SJSA1 (cell line): ENCODE results near the gene BAIAP2. TPM values are rescaled to one million over a fixed set of nuclear protein-coding genes. Genes with fewer than 3 reads are reported as not detected.
"Not testable (repeated sequence)": the region's sequence is repeated elsewhere in the genome, so short reads cannot be mapped to it uniquely, and the experiment has no call there.

Experiments used
- DNase-seq, 2 experiments: peaks; one replicate each; pipeline ENCODE4 v3.0.0-alpha.2; 2015 to 2020; ENCODE audit warnings: low spot score in 2 of 2, low read depth in 1 of 2
- H3K27ac ChIP-seq: fragments of 250-450 bp; sonication (Bioruptor Pico); 2 replicates; pipeline ENCODE4 v1.5.1; 2020; ENCODE audit warnings: mild to moderate bottlenecking, moderate library complexity
- H3K27me3 ChIP-seq: fragments of 250-450 bp; sonication (Bioruptor Pico); replicated peaks from 2 replicates; pipeline ENCODE4 v1.5.1; 2020; ENCODE audit warnings: mild to moderate bottlenecking, moderate library complexity
- H3K36me3 ChIP-seq: fragments of 250-450 bp; sonication (Bioruptor Pico); 2 replicates; pipeline ENCODE4 v1.5.1; 2020; ENCODE audit warnings: mild to moderate bottlenecking
- H3K4me1 ChIP-seq: fragments of 250-450 bp; sonication (Bioruptor Pico); replicated peaks from 2 replicates; pipeline ENCODE4 v1.6.1; 2021; ENCODE audit warnings: mild to moderate bottlenecking
- H3K4me3 ChIP-seq: fragments of 250-450 bp; sonication (Bioruptor Pico); 2 replicates; pipeline ENCODE4 v1.5.1; 2020; ENCODE audit warnings: mild to moderate bottlenecking
- H3K9me3 ChIP-seq: fragments of 250-450 bp; sonication (Bioruptor Pico); replicated peaks from 2 replicates; pipeline ENCODE4 v1.5.1; 2020; ENCODE audit warnings: mild to moderate bottlenecking
- total RNA-seq: library from RNA; depleted of rRNA; stranded (reverse); fragments of >200 nt; shearing (Covaris generic); gene quantifications from 2 replicates; pipeline ENCODE4 v1.2.3, GENCODE V29; 2014

BAIAP2 gene
- total RNA-seq, 1 experiment from 2014 or later = 37.6 TPM

DNA sequence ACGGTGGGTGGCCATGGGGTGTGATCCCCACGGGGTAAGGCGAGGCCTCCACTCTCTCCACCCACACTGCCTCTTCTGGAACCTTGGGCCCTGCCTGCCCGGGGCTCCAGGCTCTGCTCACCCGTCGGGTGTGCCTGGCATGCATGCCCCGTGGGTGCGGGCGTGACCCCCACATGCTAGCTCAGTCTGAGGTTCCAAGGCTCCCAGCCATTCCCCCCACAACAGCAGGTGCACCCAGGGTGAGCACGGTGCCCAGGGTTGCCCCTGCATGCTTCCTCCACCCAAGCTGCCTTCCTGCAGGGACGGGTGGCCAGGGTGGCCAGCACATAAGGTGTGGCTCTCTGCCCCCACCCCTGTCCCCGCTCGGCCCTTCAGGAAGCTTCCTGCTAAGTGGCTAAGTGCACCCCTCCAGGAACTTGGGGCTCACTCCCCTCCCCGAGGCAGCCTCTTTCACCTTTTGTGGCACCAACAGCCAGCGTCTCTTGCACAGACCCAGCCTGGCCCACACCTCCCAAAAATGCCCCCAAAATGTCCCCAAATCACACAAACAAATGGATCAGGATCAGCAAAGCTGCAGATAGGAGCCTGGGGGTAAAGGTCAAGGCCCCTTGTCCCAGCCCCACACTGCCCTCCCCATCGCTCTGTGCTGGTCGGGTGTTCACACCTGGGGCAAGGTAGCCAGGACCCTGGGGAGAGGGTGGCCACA is 108.9 kb downstream of the BAIAP2 start:
- no peak for DNase-seq
- Histone ChIP-seq H3K4me3 (no peak overlapping the region), H3K4me1 (peaks cover 10% of the 10 kb centered on the region), H3K36me3 (no peaks in the 10 kb centered on the region), H3K27me3 (peaks cover 3% of the 10 kb centered on the region; the same call in 1 of the 2 replicates), H3K9me3 (0 out of 2 replicates have a peak, but pooled peaks cover 2% of the 10 kb centered on the region), H3K27ac (no peak overlapping the region)

DNA sequence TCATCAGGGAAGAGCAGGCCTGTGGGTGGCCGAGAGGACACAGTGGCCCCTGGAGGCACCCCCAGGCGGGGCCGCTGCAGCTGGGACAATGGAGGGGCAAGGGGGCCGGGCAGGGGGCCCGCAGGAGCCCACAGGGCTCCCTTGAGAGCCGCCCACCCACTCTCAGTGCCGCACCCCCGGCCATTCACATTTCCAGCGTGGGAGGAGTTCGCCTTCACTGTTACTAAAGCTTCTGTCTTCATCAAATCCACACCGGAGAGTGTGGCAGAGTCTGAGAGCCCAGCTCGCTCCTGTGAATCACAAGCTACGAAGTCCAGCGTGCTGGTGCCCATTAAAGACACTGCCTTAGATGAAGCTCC is 109.5 kb downstream of the BAIAP2 start:
- H3K4me3 ChIP-seq = no peak overlapping the region
- H3K4me1 ChIP-seq = peaks cover 10% of the 10 kb centered on the region
- no peaks in the 10 kb centered on the region for H3K36me3 ChIP-seq

DNA sequence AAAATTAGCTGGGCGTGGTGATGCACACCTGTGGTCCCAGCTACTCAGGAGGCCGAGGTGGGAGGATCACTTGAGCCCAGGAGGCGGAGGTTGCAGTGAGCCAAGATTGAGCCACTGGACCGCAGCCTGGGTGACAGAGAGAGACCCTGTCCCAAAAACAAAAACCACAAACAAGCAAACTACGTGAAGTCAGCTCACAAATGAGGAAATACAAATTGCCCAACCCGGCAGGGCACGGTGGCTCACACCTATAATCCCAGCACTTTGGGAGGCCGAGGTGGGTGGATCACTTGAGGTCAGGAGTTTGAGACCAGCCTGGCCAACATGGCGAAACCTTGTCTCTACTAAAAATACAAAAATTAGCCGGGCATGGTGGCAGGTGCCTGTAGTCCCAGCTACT is 111.3 kb downstream of the BAIAP2 start:
- H3K27ac ChIP-seq, DNase-seq, H3K27me3 ChIP-seq, H3K9me3 ChIP-seq, H3K4me3 ChIP-seq, H3K36me3 ChIP-seq: not testable (repeated sequence)
- H3K4me1 ChIP-seq = peaks cover 10% of the 10 kb centered on the region

More for the DNA sequence above, 109.5 kb downstream of the BAIAP2 start:
- peaks cover 3% of the 10 kb centered on the region; the same call in 1 of the 2 replicates for H3K27me3 ChIP-seq
- no peak for DNase-seq
- H3K9me3 ChIP-seq = no peaks in the 10 kb centered on the region
- no peak overlapping the region for H3K27ac ChIP-seq

DNA sequence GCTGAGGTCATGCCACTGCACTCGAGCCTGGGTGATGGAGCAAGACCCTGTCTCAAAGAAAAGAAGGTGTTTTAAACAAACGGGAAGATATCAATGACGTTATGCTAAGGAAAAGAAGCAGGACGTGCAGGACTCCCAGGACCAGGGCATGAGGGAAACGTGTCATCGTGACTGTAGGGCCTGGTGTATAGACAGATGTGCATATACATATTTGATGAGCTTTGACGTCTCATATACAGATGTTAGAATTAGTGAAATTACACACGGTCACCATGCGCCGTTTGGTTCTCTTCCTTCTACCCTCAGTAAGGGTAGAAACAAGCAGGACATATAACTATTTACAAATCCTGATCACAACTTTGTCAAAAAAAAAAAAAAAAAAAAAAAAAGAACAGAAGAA is 112.8 kb downstream of the BAIAP2 start:
- H3K4me3 ChIP-seq = no peak overlapping the region
- H3K27ac ChIP-seq = no peak overlapping the region
- peaks cover 8% of the 10 kb centered on the region for H3K4me1 ChIP-seq
- H3K27me3 ChIP-seq = peaks cover 3% of the 10 kb centered on the region; the same call in 1 of the 2 replicates
- no peak for DNase-seq
- H3K9me3 ChIP-seq = no peaks in the 10 kb centered on the region
- H3K36me3 ChIP-seq = no peaks in the 10 kb centered on the region

DNA sequence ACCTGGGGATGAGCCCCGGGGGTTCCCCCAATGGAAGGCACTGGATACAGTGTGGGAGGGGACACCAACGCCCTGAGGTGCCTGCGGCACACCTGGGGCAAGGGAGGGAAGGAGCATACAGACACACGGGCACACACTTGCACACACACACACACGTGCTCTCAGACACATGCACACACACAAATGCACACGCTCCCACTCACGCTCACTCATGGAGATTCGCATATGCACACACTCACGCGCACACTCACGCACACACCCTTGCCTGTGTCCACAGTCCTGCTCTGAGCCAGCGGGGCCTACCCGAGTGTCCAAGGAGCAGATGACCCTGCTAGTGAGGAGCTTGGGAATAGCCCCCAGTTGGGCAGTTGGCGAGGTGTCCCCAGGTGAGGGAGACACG is 113.6 kb downstream of the BAIAP2 start:
- Histone ChIP-seq H3K4me1 (peaks cover 12% of the 10 kb centered on the region), H3K36me3 (no peaks in the 10 kb centered on the region), H3K9me3 (no peaks in the 10 kb centered on the region), H3K27me3 (peaks cover 3% of the 10 kb centered on the region; the same call in 1 of the 2 replicates), H3K27ac (no peak overlapping the region), H3K4me3 (no peak overlapping the region)
- DNase-seq = no peak

DNA sequence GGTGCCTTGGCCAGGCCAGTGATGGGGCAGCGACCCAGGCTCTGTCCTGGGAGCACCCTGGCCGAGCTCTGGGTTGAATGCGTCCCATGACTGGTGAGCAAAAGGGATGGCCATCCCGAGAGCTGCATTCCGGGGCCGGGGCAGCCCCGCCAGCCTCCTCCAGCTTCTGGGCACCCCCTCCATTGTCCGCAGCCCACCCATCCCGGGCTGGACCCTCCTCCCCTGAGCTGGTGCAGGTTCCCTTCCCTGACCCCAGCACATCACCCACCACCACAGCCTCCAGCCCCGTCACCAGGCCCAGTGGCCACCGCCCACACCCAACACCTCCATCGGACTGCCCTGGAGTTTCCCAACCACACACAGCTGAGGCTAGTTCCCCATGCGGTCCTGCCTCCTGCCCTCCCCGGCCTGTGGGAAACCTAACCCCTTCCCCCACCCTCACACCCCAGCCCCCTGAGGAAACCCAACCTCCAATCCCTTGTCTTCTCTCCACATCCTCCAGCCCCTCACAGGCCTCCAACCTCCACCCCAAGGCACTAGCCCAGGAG is 114.1 kb downstream of the BAIAP2 start:
- DNase-seq = no peak
- Histone ChIP-seq H3K9me3 (no peaks in the 10 kb centered on the region), H3K4me1 (peaks cover 16% of the 10 kb centered on the region), H3K36me3 (no peaks in the 10 kb centered on the region), H3K27me3 (peaks cover 3% of the 10 kb centered on the region; the same call in 1 of the 2 replicates), H3K27ac (no peak overlapping the region), H3K4me3 (no peak overlapping the region)

DNA sequence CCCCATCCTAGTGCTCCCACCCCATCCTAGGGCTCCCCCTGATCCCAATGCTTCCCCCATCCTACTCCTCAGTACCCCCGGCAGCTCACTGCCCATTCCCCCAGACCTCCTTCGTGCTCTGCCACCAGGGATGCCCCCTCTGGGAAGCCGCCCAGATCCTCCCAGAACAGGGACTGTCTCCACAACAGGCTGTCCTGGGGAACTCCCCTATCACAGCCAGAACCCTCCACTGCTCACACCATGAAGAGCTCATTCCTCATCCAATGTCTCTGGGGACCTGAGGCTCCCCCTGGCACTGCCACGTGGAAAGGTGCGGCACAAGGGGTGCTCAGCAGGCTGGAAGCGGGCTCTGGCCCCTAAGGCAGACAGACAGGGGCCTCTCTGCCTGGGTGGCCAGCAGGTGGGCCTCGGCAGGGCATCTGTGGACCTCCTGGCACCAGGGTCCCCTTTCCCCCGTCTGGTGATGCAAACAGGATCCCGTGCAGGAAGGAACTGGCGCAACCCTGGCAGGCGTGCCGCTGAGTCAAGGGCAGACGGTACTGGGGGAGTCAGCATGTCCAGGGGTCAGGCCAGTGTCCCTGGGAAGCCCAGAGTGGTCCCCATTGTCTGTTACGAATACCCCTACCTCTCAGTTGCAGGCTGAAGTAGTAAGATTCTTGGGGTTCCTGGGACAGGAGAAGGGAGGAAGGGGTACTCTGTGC is 115.6 kb downstream of the BAIAP2 start:
- Histone ChIP-seq H3K27me3 (peaks cover 3% of the 10 kb centered on the region; the same call in 1 of the 2 replicates), H3K27ac (no peak overlapping the region), H3K36me3 (no peaks in the 10 kb centered on the region), H3K9me3 (no peaks in the 10 kb centered on the region), H3K4me3 (no peak overlapping the region), H3K4me1 (peaks cover 16% of the 10 kb centered on the region)
- DNase-seq = no peak

DNA sequence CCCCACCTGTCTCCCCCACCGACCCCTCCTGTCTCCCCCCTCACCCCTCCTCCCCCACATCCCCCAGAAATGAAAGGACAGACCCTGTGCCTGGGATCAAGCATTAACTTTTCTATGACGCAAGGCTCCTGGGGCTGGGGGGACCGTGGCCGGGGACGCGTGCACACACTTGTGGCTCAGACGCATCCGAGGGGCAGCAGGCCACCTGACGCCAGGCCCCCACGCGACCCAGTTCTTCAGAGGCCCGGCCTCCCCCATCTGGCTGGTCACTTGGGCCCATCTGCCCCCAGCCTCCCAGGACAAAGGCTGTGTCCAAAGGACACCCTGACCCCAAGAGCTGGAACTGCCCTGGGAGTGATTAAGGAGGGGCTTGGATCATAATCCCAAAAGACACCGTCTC is 116.3 kb downstream of the BAIAP2 start:
- Histone ChIP-seq H3K27ac (no peak overlapping the region), H3K36me3 (no peaks in the 10 kb centered on the region), H3K27me3 (peaks cover 3% of the 10 kb centered on the region; the same call in 1 of the 2 replicates), H3K4me1 (peaks cover 16% of the 10 kb centered on the region), H3K4me3 (no peak overlapping the region), H3K9me3 (no peaks in the 10 kb centered on the region)
- DNase-seq = no peak

DNA sequence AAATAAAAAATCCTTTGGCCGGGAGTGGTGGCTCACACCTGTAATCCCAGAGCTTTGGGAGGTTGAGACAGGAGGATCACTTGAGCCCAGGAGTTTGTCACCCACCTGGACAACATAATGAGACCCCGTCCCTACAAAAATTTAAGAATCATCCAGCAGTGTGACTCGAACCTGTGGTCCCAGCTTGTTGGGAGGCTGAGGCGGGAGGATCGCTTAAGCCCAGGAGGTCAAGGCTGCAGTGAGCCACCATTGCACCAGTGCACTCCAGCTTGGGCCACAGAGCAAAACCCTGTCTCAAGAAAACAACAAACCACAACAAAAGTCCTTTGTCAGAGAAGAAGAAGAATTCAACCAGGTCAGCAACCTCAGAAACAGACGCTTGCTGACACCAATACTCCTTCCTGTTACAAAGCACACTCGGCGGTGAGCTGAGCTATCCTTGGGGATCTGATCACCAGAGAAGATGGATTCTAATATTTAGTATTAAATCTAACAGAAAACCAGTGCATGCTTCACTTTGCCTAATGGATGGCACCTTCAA is 117.4 kb downstream of the BAIAP2 start:
- Histone ChIP-seq H3K9me3 (no peaks in the 10 kb centered on the region), H3K4me3 (no peak overlapping the region), H3K36me3 (no peaks in the 10 kb centered on the region), H3K27ac (no peak overlapping the region), H3K4me1 (peaks cover 16% of the 10 kb centered on the region), H3K27me3 (peaks cover 3% of the 10 kb centered on the region; the same call in 1 of the 2 replicates)
- no peak for DNase-seq

GRCh38 chr17:81153340-81153803 is 118.4 kb downstream of the BAIAP2 start:
- H3K27me3 ChIP-seq = 0 out of 2 replicates have a peak, but pooled peaks cover 1% of the 10 kb centered on the region
- H3K36me3 ChIP-seq = no peaks in the 10 kb centered on the region
- peak; percentile 79 to 87 for DNase-seq
- no peak overlapping the region for H3K4me3 ChIP-seq
- peak overlapping the region; percentile 57 for H3K27ac ChIP-seq
- H3K4me1 ChIP-seq = peaks cover 16% of the 10 kb centered on the region
- no peaks in the 10 kb centered on the region for H3K9me3 ChIP-seq

GRCh38 chr17:81154016-81154415 is 119.1 kb downstream of the BAIAP2 start:
- Histone ChIP-seq H3K27ac (peak overlapping the region; percentile 22), H3K4me1 (peaks cover 16% of the 10 kb centered on the region)
- H3K36me3 ChIP-seq, H3K27me3 ChIP-seq, H3K9me3 ChIP-seq, DNase-seq, H3K4me3 ChIP-seq: not testable (repeated sequence)

DNA sequence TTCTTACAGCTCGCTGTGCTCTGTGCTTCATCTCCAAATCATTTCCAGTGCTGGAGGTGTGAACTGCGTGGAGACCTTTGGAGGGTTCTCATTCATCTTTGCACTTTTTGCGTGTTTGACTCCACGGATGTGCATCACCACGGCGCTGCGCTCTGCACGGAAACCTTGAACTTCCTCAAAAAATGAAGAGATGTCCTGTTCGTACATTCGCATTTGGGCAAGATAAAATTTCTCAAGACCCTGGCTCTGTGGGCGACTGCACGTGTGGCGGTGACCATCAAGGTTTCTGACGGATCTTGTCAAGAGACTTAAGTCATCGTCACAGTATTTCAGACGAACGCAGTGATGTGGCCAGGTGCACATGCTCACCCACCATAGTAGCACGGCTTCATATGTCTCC is 120.0 kb downstream of the BAIAP2 start:
- H3K4me3 ChIP-seq = no peak overlapping the region
- peaks cover 16% of the 10 kb centered on the region for H3K4me1 ChIP-seq
- no peaks in the 10 kb centered on the region for H3K9me3 ChIP-seq
- peaks cover 5% of the 10 kb centered on the region; the same call in 1 of the 2 replicates for H3K27me3 ChIP-seq
- no peak for DNase-seq
- H3K36me3 ChIP-seq = no peaks in the 10 kb centered on the region
- no peak overlapping the region for H3K27ac ChIP-seq

GRCh38 chr17:81156866-81157805 is 122.2 kb downstream of the BAIAP2 start:
- DNase-seq = no peak
- H3K4me3 ChIP-seq = no peak overlapping the region
- no peak overlapping the region for H3K27ac ChIP-seq
- no peaks in the 10 kb centered on the region for H3K9me3 ChIP-seq
- peaks cover 23% of the 10 kb centered on the region for H3K27me3 ChIP-seq
- H3K36me3 ChIP-seq = no peaks in the 10 kb centered on the region
- peaks cover 16% of the 10 kb centered on the region for H3K4me1 ChIP-seq
